Measurements from ENCODE around the gene ETS1. TPM values are rescaled to one million over a fixed set of nuclear protein-coding genes. Genes with fewer than 3 reads are reported as not detected.

The ETS1 gene
- total RNA-seq, 4 donors from 2014 or later: 16.8 to 24.9 (median 21.8) TPM

DNA sequence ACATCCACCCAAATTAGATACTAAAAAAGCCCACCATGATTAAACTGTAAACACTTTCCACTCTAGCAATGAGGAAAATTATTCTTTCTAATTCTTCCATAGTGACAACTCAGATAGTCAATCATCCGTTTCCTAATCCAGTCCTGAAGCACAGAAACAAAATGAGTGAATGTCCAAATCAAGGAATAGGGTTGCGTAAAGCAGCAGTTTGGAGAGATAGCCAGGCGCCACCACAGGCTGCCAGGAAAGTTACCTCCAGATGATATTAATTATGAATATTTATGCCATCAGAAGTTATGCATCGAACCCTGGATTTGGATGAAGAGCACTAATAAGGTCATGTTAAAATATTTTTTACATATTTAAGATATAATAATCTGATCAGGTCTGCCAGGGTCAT lies 63.2 kb downstream of the ETS1 start:
- intact Hi-C loops (cut with DNase I; ENCODE audit: low total_unique reads): loop anchor here (2.0 to 5.0 kb wide), 4 partner anchors 25 to 127 kb away; no protein-coding TSS in a partner anchor
- ATAC-seq (no peak), DNase-seq (no peak)
- Histone ChIP-seq H3K4me1 (peaks cover 24 to 26% of the 10 kb centered on the region in 2 donors), H3K27ac (peak overlapping the region; percentile 88 to 92 (median 88)), H3K9me3 (no peaks in the 10 kb centered on the region), H3K27me3 (no peaks in the 10 kb centered on the region), H3K36me3 (no peaks in the 10 kb centered on the region), H3K4me3 (no peak overlapping the region)
- in situ Hi-C loops (cut with MboI; ENCODE audit: low sequenced_read_pairs in 4 of 4): no loop called here
- TF ChIP-seq POLR2A (IDR thresholded peaks at IDR 0.05): no peak
- TF ChIP-seq, protein P1, sequence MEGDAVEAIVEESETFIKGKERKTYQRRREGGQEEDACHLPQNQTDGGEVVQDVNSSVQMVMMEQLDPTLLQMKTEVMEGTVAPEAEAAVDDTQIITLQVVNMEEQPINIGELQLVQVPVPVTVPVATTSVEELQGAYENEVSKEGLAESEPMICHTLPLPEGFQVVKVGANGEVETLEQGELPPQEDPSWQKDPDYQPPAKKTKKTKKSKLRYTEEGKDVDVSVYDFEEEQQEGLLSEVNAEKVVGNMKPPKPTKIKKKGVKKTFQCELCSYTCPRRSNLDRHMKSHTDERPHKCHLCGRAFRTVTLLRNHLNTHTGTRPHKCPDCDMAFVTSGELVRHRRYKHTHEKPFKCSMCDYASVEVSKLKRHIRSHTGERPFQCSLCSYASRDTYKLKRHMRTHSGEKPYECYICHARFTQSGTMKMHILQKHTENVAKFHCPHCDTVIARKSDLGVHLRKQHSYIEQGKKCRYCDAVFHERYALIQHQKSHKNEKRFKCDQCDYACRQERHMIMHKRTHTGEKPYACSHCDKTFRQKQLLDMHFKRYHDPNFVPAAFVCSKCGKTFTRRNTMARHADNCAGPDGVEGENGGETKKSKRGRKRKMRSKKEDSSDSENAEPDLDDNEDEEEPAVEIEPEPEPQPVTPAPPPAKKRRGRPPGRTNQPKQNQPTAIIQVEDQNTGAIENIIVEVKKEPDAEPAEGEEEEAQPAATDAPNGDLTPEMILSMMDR (IDR thresholded peaks at IDR 0.05 in 4 of 5, conservative IDR thresholded peaks at IDR 0.05 in 1 of 5): no peak

DNA sequence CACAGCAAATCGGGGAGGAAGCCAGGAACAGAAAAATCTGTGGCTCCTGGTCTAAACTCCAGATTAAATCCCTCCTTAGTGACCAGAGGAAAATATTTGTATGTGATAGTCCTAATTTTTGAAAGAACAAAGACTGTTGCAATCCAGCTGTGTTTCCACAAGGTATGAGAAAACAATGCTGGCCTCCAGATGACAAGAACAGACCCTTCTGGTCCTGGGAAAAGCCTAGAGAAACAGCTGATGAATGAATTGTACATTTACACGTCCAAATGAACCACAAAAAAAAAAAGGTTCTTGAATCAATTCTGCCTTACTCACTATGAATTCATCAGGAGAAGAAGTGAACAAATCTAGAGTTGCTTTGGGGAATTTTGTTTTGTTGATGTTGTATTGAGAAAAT lies 63.7 kb downstream of the ETS1 start:
- Histone ChIP-seq H3K27ac (peak overlapping the region; percentile 88 to 92 (median 88)), H3K4me3 (no peak overlapping the region), H3K4me1 (peaks cover 29 to 30% of the 10 kb centered on the region in 2 donors), H3K27me3 (no peaks in the 10 kb centered on the region), H3K9me3 (no peaks in the 10 kb centered on the region), H3K36me3 (no peaks in the 10 kb centered on the region)
- ATAC-seq (no peak), DNase-seq (no peak)
- TF ChIP-seq, protein P1 (IDR thresholded peaks at IDR 0.05 in 4 of 5, conservative IDR thresholded peaks at IDR 0.05 in 1 of 5): no peak
- TF ChIP-seq POLR2A (IDR thresholded peaks at IDR 0.05): no peak
- intact Hi-C loops (cut with DNase I; ENCODE audit: low total_unique reads) (loop anchor here (2.0 to 5.0 kb wide), 4 partner anchors 25 to 126 kb away; no protein-coding TSS in a partner anchor), in situ Hi-C loops (cut with MboI; ENCODE audit: low sequenced_read_pairs in 4 of 4) (no loop called here)

DNA sequence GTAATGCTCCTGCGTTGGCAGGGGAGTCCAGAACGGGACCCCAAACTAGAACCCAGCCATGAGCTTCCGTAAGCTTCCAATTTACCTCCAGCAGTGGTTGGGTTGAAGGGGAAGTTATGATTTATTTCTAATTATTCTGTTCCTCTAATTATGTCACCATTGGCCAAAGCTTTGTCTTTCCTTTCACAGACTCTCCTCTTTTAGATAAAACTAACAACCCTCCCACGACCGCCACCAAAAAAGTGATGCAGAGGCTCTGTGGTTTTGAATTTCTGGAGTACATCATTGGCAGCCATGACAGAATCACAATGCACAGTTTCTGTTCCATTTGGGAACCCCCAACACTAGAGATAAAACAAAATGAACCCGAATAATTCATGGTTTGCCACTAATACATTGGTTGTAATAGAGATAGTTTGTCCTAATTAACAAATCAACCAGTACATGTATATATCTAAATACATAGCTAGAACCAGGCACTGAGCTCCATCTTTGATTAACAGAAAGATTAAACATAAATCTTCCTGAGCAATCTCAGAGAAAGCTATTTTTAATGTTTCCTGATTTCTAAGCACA lies 64.3 kb downstream of the ETS1 start:
- peak overlapping the region; percentile 84 to 95 (median 88) for H3K4me3 ChIP-seq
- H3K27me3 ChIP-seq: no peaks in the 10 kb centered on the region
- intact Hi-C loops (cut with DNase I; ENCODE audit: low total_unique reads) (loop anchor here (1.0 to 5.0 kb wide), 4 partner anchors 16 to 126 kb away; no protein-coding TSS in a partner anchor), in situ Hi-C loops (cut with MboI; ENCODE audit: low sequenced_read_pairs in 4 of 4) (no loop called here)
- TF ChIP-seq, protein P1 (IDR thresholded peaks at IDR 0.05 in 4 of 5, conservative IDR thresholded peaks at IDR 0.05 in 1 of 5): no peak
- TF ChIP-seq POLR2A (IDR thresholded peaks at IDR 0.05): no peak
- H3K4me1 ChIP-seq: peaks cover 30% of the 10 kb centered on the region in 2 donors
- no peaks in the 10 kb centered on the region for H3K9me3 ChIP-seq
- H3K27ac ChIP-seq: peak overlapping the region; percentile 88 to 92 (median 88)
- ATAC-seq (no peak), DNase-seq (no peak)
- H3K36me3 ChIP-seq: no peaks in the 10 kb centered on the region

DNA sequence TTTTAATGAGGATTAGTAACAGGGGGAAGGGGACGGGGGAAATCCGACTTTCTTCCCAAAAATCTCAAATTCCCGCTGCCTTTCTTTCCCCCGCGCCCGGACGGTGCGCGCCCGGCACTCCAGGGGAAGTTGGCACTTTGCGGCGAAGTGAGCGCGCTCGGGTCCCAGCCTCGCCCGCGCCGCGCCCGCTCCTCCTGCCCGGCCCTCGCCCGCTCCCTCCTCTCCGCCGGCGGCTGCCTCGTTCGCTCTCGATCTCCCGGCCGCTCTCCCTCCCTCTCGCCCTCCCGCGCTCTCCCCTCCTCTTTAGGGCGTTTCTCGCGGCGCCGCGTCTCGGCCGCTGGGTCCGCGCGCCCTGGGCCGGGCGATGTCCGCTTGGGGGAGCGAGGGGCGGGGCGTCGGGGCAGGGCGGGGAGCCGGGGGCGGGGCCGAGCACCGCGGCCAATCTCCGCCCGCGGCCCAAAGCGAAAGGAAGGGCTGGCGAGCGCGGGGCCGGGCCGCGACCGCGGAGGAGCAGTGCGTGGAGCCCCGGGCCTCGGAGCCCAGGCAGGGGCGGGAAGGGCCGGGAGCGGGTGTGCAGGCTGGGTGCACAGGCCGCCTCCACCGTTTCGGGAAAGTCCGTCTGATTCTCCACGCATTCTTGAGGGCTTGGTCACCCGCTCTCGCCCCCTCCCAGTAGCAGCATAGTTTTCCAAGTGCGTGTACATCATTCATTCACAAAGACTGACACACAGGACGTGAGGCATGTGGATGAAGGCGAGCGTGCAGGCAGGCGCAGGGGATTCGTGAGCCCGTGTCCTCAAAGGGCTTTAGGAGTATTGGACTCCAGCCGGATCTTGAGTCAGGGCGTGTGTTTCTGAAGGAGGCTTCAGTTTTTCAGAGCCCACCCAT lies 65.1 kb downstream of the ETS1 start:
- H3K27ac ChIP-seq: peak overlapping the region; percentile 88 to 92 (median 88)
- H3K4me3 ChIP-seq: peak overlapping the region; percentile 84 to 95 (median 88)
- in situ Hi-C loops (cut with MboI; ENCODE audit: low sequenced_read_pairs in 4 of 4): no loop called here
- H3K9me3 ChIP-seq: no peaks in the 10 kb centered on the region
- TF ChIP-seq, protein P1 (IDR thresholded peaks at IDR 0.05 in 4 of 5, conservative IDR thresholded peaks at IDR 0.05 in 1 of 5): peak in 1 of 5 experiments; percentile 23
- TF ChIP-seq POLR2A (IDR thresholded peaks at IDR 0.05): peak; percentile 89 to 92
- H3K36me3 ChIP-seq: no peaks in the 10 kb centered on the region
- intact Hi-C loops (cut with DNase I; ENCODE audit: low total_unique reads): loop anchor here (1.0 to 5.0 kb wide), 4 partner anchors 15 to 125 kb away; no protein-coding TSS in a partner anchor
- ATAC-seq (peak; percentile 85 to 91), DNase-seq (peak; percentile 80 to 86)
- peaks cover 26 to 33% of the 10 kb centered on the region in 2 donors for H3K4me1 ChIP-seq
- no peaks in the 10 kb centered on the region for H3K27me3 ChIP-seq

Measured in gastrocnemius medialis (tissue), 4 donors.